HEK293 (cell line): ENCODE results near the gene KCNS3.

Experiments used
- CTCF ChIP-seq: fragments of 450-650 bp; formaldehyde crosslinking; IDR thresholded peaks from 2 replicates; pipeline ENCODE4 v1.5.1; 2016; ENCODE audit warnings: missing biosample characterization, missing genetic modification characterization
- ELK4 ChIP-seq: IDR thresholded peaks from 2 replicates; pipeline ENCODE4 v1.6.1; 2011; ENCODE audit warnings: mild to moderate bottlenecking, low read depth, low read length, borderline replicate concordance
- HOXA7 ChIP-seq: sonication (generic); formaldehyde crosslinking; IDR thresholded peaks from 2 replicates; pipeline ENCODE4 v1.8.1; 2022; ENCODE audit warnings: missing genetic modification reagents, borderline replicate concordance
- ZBTB44 ChIP-seq: fragments of 450-650 bp; IDR thresholded peaks from 2 replicates; pipeline ENCODE4 v1.5.1; 2018; ENCODE audit warnings: missing biosample characterization, mild to moderate bottlenecking, missing genetic modification characterization
- ZNF24 ChIP-seq: fragments of 450-650 bp; formaldehyde crosslinking; IDR thresholded peaks from 2 replicates; pipeline ENCODE4 v1.5.1; 2016; ENCODE audit warnings: missing biosample characterization, missing genetic modification characterization
- ZNF843 ChIP-seq: fragments of 450-650 bp; formaldehyde crosslinking; IDR thresholded peaks from 2 replicates; pipeline ENCODE4 v1.5.1; 2016; ENCODE audit warnings: missing biosample characterization, missing genetic modification characterization
- ZXDB ChIP-seq: fragments of 450-650 bp; formaldehyde crosslinking; IDR thresholded peaks from 2 replicates; pipeline ENCODE4 v1.5.1; 2016; ENCODE audit warnings: missing biosample characterization, missing genetic modification characterization

- TF ChIP-seq ZXDB (tag by site-specific recombination) (no peak), ZBTB44 (no peak), CTCF (tag by site-specific recombination) (no peak), HOXA7 (CRISPR knock-in tag) (no peak), ZNF24 (tag by site-specific recombination) (no peak), ELK4 (no peak), ZNF843 (tag by site-specific recombination) (no peak)
Measured at GRCh38 chr2:17892770-17893534, 14.5 kb downstream of the KCNS3 start.
